ENCODE measurements around the gene IGLL5.
"Not testable (repeated sequence)": the region's sequence is repeated elsewhere in the genome, so short reads cannot be mapped to it uniquely, and the experiment has no call there.

DNA sequence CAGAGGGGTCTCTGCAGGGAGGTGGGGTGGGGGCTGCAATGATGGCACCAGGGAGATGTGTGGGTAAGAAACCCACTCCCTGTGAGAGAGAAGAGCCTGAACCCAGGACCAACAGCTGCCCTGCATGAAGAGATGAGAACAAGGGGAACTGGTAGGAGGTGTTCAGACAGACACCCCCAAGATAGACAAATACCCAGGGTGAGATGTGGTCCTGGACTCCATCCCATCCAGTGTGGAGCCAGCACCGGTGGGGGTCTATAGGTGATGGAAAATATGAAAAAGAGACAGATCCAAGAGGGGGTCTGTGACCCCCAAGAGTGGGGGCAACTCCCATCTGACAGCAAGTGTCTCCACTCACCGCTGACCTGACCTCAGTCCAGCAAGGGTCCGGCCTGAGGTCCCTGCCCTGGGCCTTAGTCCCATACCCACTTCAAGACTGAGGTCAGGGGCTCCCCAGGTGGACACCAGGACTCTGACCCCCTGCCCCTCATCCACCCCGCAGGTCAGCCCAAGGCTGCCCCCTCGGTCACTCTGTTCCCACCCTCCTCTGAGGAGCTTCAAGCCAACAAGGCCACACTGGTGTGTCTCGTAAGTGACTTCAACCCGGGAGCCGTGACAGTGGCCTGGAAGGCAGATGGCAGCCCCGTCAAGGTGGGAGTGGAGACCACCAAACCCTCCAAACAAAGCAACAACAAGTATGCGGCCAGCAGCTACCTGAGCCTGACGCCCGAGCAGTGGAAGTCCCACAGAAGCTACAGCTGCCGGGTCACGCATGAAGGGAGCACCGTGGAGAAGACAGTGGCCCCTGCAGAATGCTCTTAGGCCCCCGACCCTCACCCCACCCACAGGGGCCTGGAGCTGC is 34.7 kb downstream of the IGLL5 start:
- TF ChIP-seq EZH2 (IDR thresholded peaks at IDR 0.05; ENCODE audit: low read length), result not testable (repeated sequence)
- TF ChIP-seq, protein P1, sequence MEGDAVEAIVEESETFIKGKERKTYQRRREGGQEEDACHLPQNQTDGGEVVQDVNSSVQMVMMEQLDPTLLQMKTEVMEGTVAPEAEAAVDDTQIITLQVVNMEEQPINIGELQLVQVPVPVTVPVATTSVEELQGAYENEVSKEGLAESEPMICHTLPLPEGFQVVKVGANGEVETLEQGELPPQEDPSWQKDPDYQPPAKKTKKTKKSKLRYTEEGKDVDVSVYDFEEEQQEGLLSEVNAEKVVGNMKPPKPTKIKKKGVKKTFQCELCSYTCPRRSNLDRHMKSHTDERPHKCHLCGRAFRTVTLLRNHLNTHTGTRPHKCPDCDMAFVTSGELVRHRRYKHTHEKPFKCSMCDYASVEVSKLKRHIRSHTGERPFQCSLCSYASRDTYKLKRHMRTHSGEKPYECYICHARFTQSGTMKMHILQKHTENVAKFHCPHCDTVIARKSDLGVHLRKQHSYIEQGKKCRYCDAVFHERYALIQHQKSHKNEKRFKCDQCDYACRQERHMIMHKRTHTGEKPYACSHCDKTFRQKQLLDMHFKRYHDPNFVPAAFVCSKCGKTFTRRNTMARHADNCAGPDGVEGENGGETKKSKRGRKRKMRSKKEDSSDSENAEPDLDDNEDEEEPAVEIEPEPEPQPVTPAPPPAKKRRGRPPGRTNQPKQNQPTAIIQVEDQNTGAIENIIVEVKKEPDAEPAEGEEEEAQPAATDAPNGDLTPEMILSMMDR (optimal IDR thresholded peaks at IDR 0.05 in 1 of 3, IDR thresholded peaks at IDR 0.05 in 1 of 3, conservative IDR thresholded peaks at IDR 0.05 in 1 of 3; ENCODE audit: extremely low read depth in 1 of 3, insufficient read depth in 2 of 3, low read length in 3 of 3), result not testable (repeated sequence)
